Left lung (tissue), 10 donors: ENCODE data around the gene CDS2. TPM values are rescaled to one million over a fixed set of nuclear protein-coding genes. Genes with fewer than 3 reads are reported as not detected.

ENCODE experiments used
- ATAC-seq: fragments of 200-7000 bp; cut with Tn5 transposase; one replicate; pipeline ENCODE4 v1.9.1; 2020; ENCODE audit warnings: moderate library complexity
- DNase-seq, 4 donors: peaks; one replicate each; pipeline ENCODE4 v3.0.0-alpha.2; 2013 to 2020
- H3K27ac ChIP-seq, 2 donors: fragments of 200-600 bp; sonication (generic) in 1 of 2; one replicate each; pipeline versions ENCODE4 v1.5.0 to v1.8.0; 2020 to 2021
- H3K27me3 ChIP-seq, 2 donors: fragments of 200-600 bp; sonication (generic) in 1 of 2; one replicate each; pipeline versions ENCODE4 v1.5.0 to v1.8.0; 2020 to 2021
- H3K36me3 ChIP-seq, 2 donors: fragments of 200-600 bp; sonication (generic) in 1 of 2; one replicate each; pipeline versions ENCODE4 v1.5.0 to v1.8.0; 2020 to 2021
- H3K4me1 ChIP-seq, 2 donors: fragments of 200-600 bp; one replicate each; pipeline ENCODE4 v1.8.0; 2021
- H3K4me3 ChIP-seq, 2 donors: fragments of 200-600 bp; sonication (generic) in 1 of 2; one replicate each; pipeline versions ENCODE4 v1.5.0 to v1.8.0; 2020 to 2021; ENCODE audit warnings: mild to moderate bottlenecking in 1 of 2
- H3K9me3 ChIP-seq, 2 donors: fragments of 200-600 bp; sonication (generic) in 1 of 2; one replicate each; pipeline versions ENCODE4 v1.5.0 to v1.8.0; 2020 to 2021
- CTCF ChIP-seq, 2 donors: fragments of 200-600 bp; sonication (generic) in 1 of 2; IDR thresholded peaks; one replicate each; pipeline versions ENCODE4 v1.5.0 to v1.8.0; 2021; ENCODE audit warnings: antibody characterized with exemption in 2 of 2
- intact Hi-C, 2 donors: fragments of 100-400 bp; cut with DNase I; formaldehyde crosslinking; loops; one replicate each; pipeline versions ENCODE4 v1.11.2 to v1.14.2; 2022
- polyA plus RNA-seq, 6 donors: library from polyadenylated mRNA; unstranded; fragments of 120-200 nt; gene quantifications; one replicate each; pipeline ENCODE4 v1.2.1, GENCODE V29; 2013; ENCODE audit not compliant: insufficient read length in 6 of 6
- total RNA-seq, 2 donors: library from RNA; stranded (reverse); fragmentation: NEBNext Ultra II Directional; extraction: Animal tissue kit (Norgen Biotek cat#: 25700); gene quantifications; one replicate each; pipeline ENCODE4 v1.2.1, GENCODE V29; 2021
- donor health status: DM: no; HTN: yes; CAD: no.
- donor health status: DM: no; HTN: no; CAD: no.

The CDS2 gene
- total and polyA plus RNA-seq, 8 donors = 26.7 to 61.0 (median 30.4) TPM

DNA sequence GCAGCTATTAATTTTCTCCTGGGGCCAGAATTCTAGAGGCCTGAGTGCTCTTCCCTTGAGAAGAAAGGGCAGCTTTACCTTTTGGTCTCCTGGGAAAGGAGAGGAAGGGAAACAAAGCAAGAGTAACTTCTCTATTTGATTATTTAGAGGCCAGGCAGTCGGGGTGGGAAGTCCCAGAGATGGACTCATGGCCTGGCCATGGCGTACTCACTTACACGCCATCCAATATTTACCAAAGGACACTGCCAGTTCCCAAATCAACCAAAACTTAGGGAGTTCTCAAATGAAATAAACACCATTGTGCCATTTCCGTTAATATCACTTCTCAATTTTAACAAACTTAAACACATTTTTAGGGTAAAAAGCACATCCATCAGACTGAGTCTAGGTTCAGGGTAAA, 76.6 kb downstream of the CDS2 start:
- intact Hi-C loops = no loop called here
- ATAC-seq (no peak), DNase-seq (no peak)
- no peak overlapping the region for H3K4me3 ChIP-seq
- H3K4me1 ChIP-seq = no peaks in the 10 kb centered on the region
- peaks cover 0 to 8% of the 10 kb centered on the region in 2 donors for H3K36me3 ChIP-seq
- no peaks in the 10 kb centered on the region for H3K9me3 ChIP-seq
- no peak for TF ChIP-seq CTCF (IDR thresholded peaks at IDR 0.05)
- no peaks in the 10 kb centered on the region for H3K27me3 ChIP-seq
- H3K27ac ChIP-seq = no peak overlapping the region

- Histone ChIP-seq H3K9me3 (no peaks in the 10 kb centered on the region), H3K4me1 (no peaks in the 10 kb centered on the region), H3K27me3 (no peaks in the 10 kb centered on the region), H3K27ac (no peak overlapping the region), H3K36me3 (no peaks in the 10 kb centered on the region), H3K4me3 (no peak overlapping the region)
- DNase-seq = peak; percentile 42 to 88 (median 71)
- intact Hi-C loops = no loop called here
- TF ChIP-seq CTCF (IDR thresholded peaks at IDR 0.05) = peak; percentile 85 to 86
- ATAC-seq = peak; percentile 99
These were observed 78.8 kb downstream of the CDS2 start for GRCh38 chr20:5205348-5206210.

- no peak overlapping the region for H3K4me3 ChIP-seq
- ATAC-seq (no peak), DNase-seq (no peak)
- intact Hi-C loops = no loop called here
- no peaks in the 10 kb centered on the region for H3K4me1 ChIP-seq
- no peaks in the 10 kb centered on the region for H3K27me3 ChIP-seq
- no peaks in the 10 kb centered on the region for H3K36me3 ChIP-seq
- no peaks in the 10 kb centered on the region for H3K9me3 ChIP-seq
- no peak for TF ChIP-seq CTCF (IDR thresholded peaks at IDR 0.05)
- no peak overlapping the region for H3K27ac ChIP-seq
These were observed 80.3 kb downstream of the CDS2 start for GRCh38 chr20:5207138-5207537.

- Histone ChIP-seq H3K36me3 (no peaks in the 10 kb centered on the region), H3K27me3 (no peaks in the 10 kb centered on the region), H3K4me3 (no peak overlapping the region), H3K27ac (no peak overlapping the region), H3K4me1 (peaks cover 0 to 3% of the 10 kb centered on the region in 2 donors), H3K9me3 (no peaks in the 10 kb centered on the region)
- no peak for TF ChIP-seq CTCF (IDR thresholded peaks at IDR 0.05)
- no peak for DNase-seq
- intact Hi-C loops = no loop called here
- ATAC-seq = no peak
These were observed 85.3 kb downstream of the CDS2 start for GRCh38 chr20:5211803-5212714.
